Esophagus (tissue), 2 donors: ENCODE results near the gene SLC25A27. TPM values are rescaled to one million over a fixed set of nuclear protein-coding genes. Genes with fewer than 3 reads are reported as not detected.

Source experiments
- H3K27ac ChIP-seq, 2 donors: one replicate each; pipeline ENCODE4 v1.5.1; 2013; ENCODE audit warnings: low read depth in 2 of 2, mild to moderate bottlenecking in 2 of 2, inconsistent platforms in 1 of 2, low read length in 1 of 2, moderate library complexity in 1 of 2
- H3K27me3 ChIP-seq, 2 donors: one replicate each; pipeline ENCODE4 v1.6.1; 2013; ENCODE audit warnings: low read length in 2 of 2, control low read depth in 1 of 2, mild to moderate bottlenecking in 1 of 2; ENCODE audit not compliant: insufficient read depth in 2 of 2, control insufficient read depth in 1 of 2
- H3K36me3 ChIP-seq, 2 donors: one replicate each; pipeline ENCODE4 v1.6.1; 2013; ENCODE audit warnings: low read length in 1 of 2; ENCODE audit not compliant: control insufficient read depth in 2 of 2, insufficient read depth in 2 of 2
- H3K4me1 ChIP-seq, 2 donors: one replicate each; pipeline ENCODE4 v1.6.1; 2013; ENCODE audit warnings: low read length in 1 of 2; ENCODE audit not compliant: control insufficient read depth in 2 of 2, insufficient read depth in 2 of 2
- H3K4me3 ChIP-seq, 2 donors: one replicate each; pipeline ENCODE4 v1.5.1; 2013; ENCODE audit warnings: low read length in 2 of 2, mild to moderate bottlenecking in 2 of 2, low read depth in 1 of 2, moderate library complexity in 1 of 2
- H3K9me3 ChIP-seq, 2 donors: one replicate each; pipeline ENCODE4 v1.6.1; 2013; ENCODE audit warnings: mild to moderate bottlenecking in 2 of 2, low read depth in 1 of 2, low read length in 1 of 2, moderate library complexity in 1 of 2; ENCODE audit not compliant: control insufficient read depth in 2 of 2, insufficient read depth in 1 of 2
- WGBS, 2 donors: extraction: QIAGEN DNeasy Blood & Tissue Kit; methylation state at CpG; one replicate each; pipeline ENCODE4 v1.1.7; 2013; 5-methylcytosine and 5-hydroxymethylcytosine counted together
- polyA plus RNA-seq, 2 donors: library from polyadenylated mRNA; stranded (reverse); fragments of 200-250 nt; gene quantifications; one replicate each; pipeline ENCODE4 v1.2.3, GENCODE V29; 2013
- donor health status: healthy with polysubstance abuse.
- donor health status: Bipolar disorder and iron deficiency.

Gene SLC25A27
- polyA plus RNA-seq, 2 donors, result 8.0 to 25.0 TPM

GRCh38 chr6:46699970-46700369, 47.2 kb downstream of the SLC25A27 start:
- H3K9me3 ChIP-seq, result no peaks in the 10 kb centered on the region
- 69 to 70% methylated on average over 1 of the region's 1 CpG for WGBS, 2 donors

GRCh38 chr6:46704562-46704961, 51.8 kb downstream of the SLC25A27 start:
- no peaks in the 10 kb centered on the region for H3K4me1 ChIP-seq

More at GRCh38 chr6:46699970-46700369, 47.2 kb downstream of the SLC25A27 start:
- Histone ChIP-seq H3K27ac (no peak overlapping the region), H3K4me1 (no peaks in the 10 kb centered on the region), H3K27me3 (no peaks in the 10 kb centered on the region), H3K36me3 (no peaks in the 10 kb centered on the region), H3K4me3 (no peak overlapping the region)

GRCh38 chr6:46706464-46706863, 53.7 kb downstream of the SLC25A27 start:
- Histone ChIP-seq H3K4me3 (no peak overlapping the region), H3K27ac (no peak overlapping the region), H3K9me3 (no peaks in the 10 kb centered on the region), H3K4me1 (no peaks in the 10 kb centered on the region), H3K36me3 (no peaks in the 10 kb centered on the region), H3K27me3 (no peaks in the 10 kb centered on the region)
- WGBS, 2 donors, result 72 to 84% methylated on average over 2 of the region's 2 CpGs

More at GRCh38 chr6:46704562-46704961, 51.8 kb downstream of the SLC25A27 start:
- no peaks in the 10 kb centered on the region for H3K36me3 ChIP-seq
- no peaks in the 10 kb centered on the region for H3K27me3 ChIP-seq
- H3K27ac ChIP-seq, result no peak overlapping the region
- no peaks in the 10 kb centered on the region for H3K9me3 ChIP-seq
- H3K4me3 ChIP-seq, result no peak overlapping the region
- 10 to 11% methylated on average over 3 of the region's 3 CpGs for whole genome bisulfite sequencing, 2 donors

GRCh38 chr6:46711491-46711890, 58.7 kb downstream of the SLC25A27 start:
- no peak overlapping the region for H3K4me3 ChIP-seq
- WGBS, 2 donors, result 81 to 88% methylated on average over 1 of the region's 1 CpG
- peaks cover 0 to 3% of the 10 kb centered on the region in 2 donors for H3K9me3 ChIP-seq
- H3K4me1 ChIP-seq, result no peaks in the 10 kb centered on the region
- no peak overlapping the region for H3K27ac ChIP-seq
- H3K27me3 ChIP-seq, result no peaks in the 10 kb centered on the region
- no peaks in the 10 kb centered on the region for H3K36me3 ChIP-seq

- Histone ChIP-seq H3K27me3 (no peaks in the 10 kb centered on the region), H3K9me3 (peaks cover 0 to 3% of the 10 kb centered on the region in 2 donors), H3K36me3 (no peaks in the 10 kb centered on the region), H3K4me1 (no peaks in the 10 kb centered on the region), H3K27ac (no peak overlapping the region), H3K4me3 (no peak overlapping the region)
Observed at GRCh38 chr6:46715141-46715540, 62.4 kb downstream of the SLC25A27 start.

GRCh38 chr6:46719099-46719498, 66.3 kb downstream of the SLC25A27 start:
- Histone ChIP-seq H3K4me1 (no peaks in the 10 kb centered on the region), H3K36me3 (no peaks in the 10 kb centered on the region), H3K27me3 (peaks cover 0 to 4% of the 10 kb centered on the region in 2 donors), H3K27ac (no peak overlapping the region), H3K9me3 (no peaks in the 10 kb centered on the region), H3K4me3 (no peak overlapping the region)
- 39 to 47% methylated on average over 1 of the region's 1 CpG for WGBS, 2 donors

- Histone ChIP-seq H3K36me3 (no peaks in the 10 kb centered on the region), H3K27ac (no peak overlapping the region), H3K4me1 (no peaks in the 10 kb centered on the region), H3K27me3 (peaks cover 0 to 4% of the 10 kb centered on the region in 2 donors), H3K9me3 (no peaks in the 10 kb centered on the region), H3K4me3 (no peak overlapping the region)
- WGBS, 2 donors, result 81 to 89% methylated on average over 1 of the region's 1 CpG
Observed at GRCh38 chr6:46720401-46720800, 67.6 kb downstream of the SLC25A27 start.

Other genes starting within 250 kb of the SLC25A27 start
- gene RCAN2, start 161.5 kb upstream of the SLC25A27 start, polyA plus RNA-seq, result 1 to 10 TPM; 2.1 to 4.8 TPM
- gene CYP39A1, start 157 bp upstream of the SLC25A27 start, polyA plus RNA-seq, result 1 to 10 TPM; 2.4 to 3.2 TPM
- gene TDRD6, start 34.9 kb downstream of the SLC25A27 start, polyA plus RNA-seq, result under 1 TPM; 0.11 to 0.41 TPM
- under 1 TPM; 0.12 TPM for gene PLA2G7, start 82.4 kb downstream of the SLC25A27 start, polyA plus RNA-seq
- gene ANKRD66, start 94.0 kb downstream of the SLC25A27 start, polyA plus RNA-seq, result not detected
- gene MEP1A, start 140.4 kb downstream of the SLC25A27 start, polyA plus RNA-seq, result under 1 TPM in 1 of 2 donors, not detected in 1; 0.01 TPM